ENCODE measurements around the gene MCOLN2.
"Not testable (repeated sequence)": the region's sequence is repeated elsewhere in the genome, so short reads cannot be mapped to it uniquely, and the experiment has no call there.

Gene MCOLN2

GRCh38 chr1:84988588-84988987 is 8.3 kb downstream of the MCOLN2 start:
- H3K4me3 ChIP-seq (ENCODE audit: low read depth, low read length) = no peak overlapping the region
- POLR2A ChIA-PET = no interaction called here
- no peak for TF ChIP-seq CTCF (IDR thresholded peaks at IDR 0.05; ENCODE audit: insufficient read depth, low read length, missing control alignments)
- no peak for DNase-seq (ENCODE audit: low read depth, low spot score)
- CTCF ChIA-PET = no interaction called here

GRCh38 chr1:84986561-84986960 is 10.4 kb downstream of the MCOLN2 start:
- POLR2A ChIA-PET; CTCF ChIA-PET; H3K4me3 ChIP-seq (ENCODE audit: low read depth, low read length); DNase-seq (ENCODE audit: low read depth, low spot score): not testable (repeated sequence)

GRCh38 chr1:84985365-84985764 is 11.5 kb downstream of the MCOLN2 start:
- ChIA-PET POLR2A (no interaction called here), CTCF (no interaction called here)
- no peak for TF ChIP-seq CTCF (IDR thresholded peaks at IDR 0.05; ENCODE audit: insufficient read depth, low read length, missing control alignments)
- H3K4me3 ChIP-seq (ENCODE audit: low read depth, low read length) = no peak overlapping the region
- DNase-seq (ENCODE audit: low read depth, low spot score) = no peak

- CTCF ChIA-PET = interaction anchor here (0.6 to 1.4 kb wide), 2 partner anchors 38 to 73 kb away, joined by 3 read pairs; no protein-coding TSS in a partner anchor
- POLR2A ChIA-PET = no interaction called here
- DNase-seq (ENCODE audit: low read depth, low spot score) = no peak
- TF ChIP-seq CTCF (IDR thresholded peaks at IDR 0.05; ENCODE audit: insufficient read depth, low read length, missing control alignments) = no peak
- no peak overlapping the region for H3K4me3 ChIP-seq (ENCODE audit: low read depth, low read length)
Observed at GRCh38 chr1:84982395-84982794, 14.5 kb downstream of the MCOLN2 start.

- POLR2A ChIA-PET = no interaction called here
- no peak for DNase-seq (ENCODE audit: low read depth, low spot score)
- TF ChIP-seq CTCF (IDR thresholded peaks at IDR 0.05; ENCODE audit: insufficient read depth, low read length, missing control alignments) = no peak
- CTCF ChIA-PET = interaction anchor here (1.1 kb wide), 1 partner anchor 40 kb away, joined by 3 read pairs; no protein-coding TSS in a partner anchor
- H3K4me3 ChIP-seq (ENCODE audit: low read depth, low read length) = no peak overlapping the region
Observed at GRCh38 chr1:84975035-84975434, 21.9 kb downstream of the MCOLN2 start.

- DNase-seq (ENCODE audit: low read depth, low spot score) = no peak
- CTCF ChIA-PET = interaction anchor here (1.8 to 2.3 kb wide), 2 partner anchors 16 to 29 kb away, joined by 5 to 14 read pairs; no protein-coding TSS in a partner anchor
- no peak overlapping the region for H3K4me3 ChIP-seq (ENCODE audit: low read depth, low read length)
- POLR2A ChIA-PET = no interaction called here
- no peak for TF ChIP-seq CTCF (IDR thresholded peaks at IDR 0.05; ENCODE audit: insufficient read depth, low read length, missing control alignments)
Observed at GRCh38 chr1:84973498-84974334, 23.2 kb downstream of the MCOLN2 start.
